GM19463 (cell line): Measurements from ENCODE around the gene ABHD11.
"Not testable (repeated sequence)": the region's sequence is repeated elsewhere in the genome, so short reads cannot be mapped to it uniquely, and the experiment has no call there.

Source experiments
- ATAC-seq: cut with Tn5 transposase; IDR thresholded peaks from one replicate; pipeline ENCODE4 v1.9.1; 2021; ENCODE audit warnings: mild to moderate bottlenecking, moderate library complexity; ENCODE audit not compliant: unreplicated experiment

ABHD11 gene

DNA sequence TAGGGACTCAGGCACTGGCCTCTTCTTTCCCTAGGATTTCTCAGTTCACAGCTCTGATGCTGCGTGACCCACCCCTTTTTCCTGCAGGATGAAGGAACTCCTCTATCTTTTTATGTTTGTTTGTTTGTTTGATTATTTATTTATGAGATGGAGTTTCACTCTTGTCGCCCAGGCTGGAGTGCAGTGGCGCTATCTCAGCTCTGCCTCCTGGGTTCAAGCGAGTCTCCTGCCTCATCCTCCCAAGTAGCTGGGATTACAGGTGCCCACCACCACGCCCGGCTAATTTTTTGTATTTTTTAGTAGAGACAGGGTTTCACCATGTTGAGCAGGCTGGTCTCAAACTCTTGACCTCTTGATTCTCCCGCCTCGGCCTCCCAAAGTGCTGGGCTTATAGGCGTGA lies 18.2 kb downstream of the ABHD11 start:
- not testable (repeated sequence) for ATAC-seq

DNA sequence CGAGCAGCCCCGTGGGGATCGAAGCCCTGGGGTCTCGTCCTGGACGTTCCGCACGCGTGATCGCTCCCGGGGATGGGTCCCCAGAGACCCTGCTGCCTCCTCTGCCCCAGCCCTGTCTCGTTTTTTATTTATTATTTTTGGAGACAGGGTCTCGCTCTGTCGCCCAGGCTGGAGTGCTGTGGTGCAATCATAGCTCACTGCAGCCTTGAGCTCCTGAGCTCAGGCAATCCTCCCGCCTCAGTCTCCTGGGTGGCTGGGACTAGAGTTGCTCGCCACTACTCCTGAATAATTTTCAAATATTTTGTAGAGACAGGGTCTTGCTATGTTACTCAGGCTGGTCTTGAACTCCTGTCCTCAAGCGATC lies 18.8 kb downstream of the ABHD11 start:
- no peak for ATAC-seq

DNA sequence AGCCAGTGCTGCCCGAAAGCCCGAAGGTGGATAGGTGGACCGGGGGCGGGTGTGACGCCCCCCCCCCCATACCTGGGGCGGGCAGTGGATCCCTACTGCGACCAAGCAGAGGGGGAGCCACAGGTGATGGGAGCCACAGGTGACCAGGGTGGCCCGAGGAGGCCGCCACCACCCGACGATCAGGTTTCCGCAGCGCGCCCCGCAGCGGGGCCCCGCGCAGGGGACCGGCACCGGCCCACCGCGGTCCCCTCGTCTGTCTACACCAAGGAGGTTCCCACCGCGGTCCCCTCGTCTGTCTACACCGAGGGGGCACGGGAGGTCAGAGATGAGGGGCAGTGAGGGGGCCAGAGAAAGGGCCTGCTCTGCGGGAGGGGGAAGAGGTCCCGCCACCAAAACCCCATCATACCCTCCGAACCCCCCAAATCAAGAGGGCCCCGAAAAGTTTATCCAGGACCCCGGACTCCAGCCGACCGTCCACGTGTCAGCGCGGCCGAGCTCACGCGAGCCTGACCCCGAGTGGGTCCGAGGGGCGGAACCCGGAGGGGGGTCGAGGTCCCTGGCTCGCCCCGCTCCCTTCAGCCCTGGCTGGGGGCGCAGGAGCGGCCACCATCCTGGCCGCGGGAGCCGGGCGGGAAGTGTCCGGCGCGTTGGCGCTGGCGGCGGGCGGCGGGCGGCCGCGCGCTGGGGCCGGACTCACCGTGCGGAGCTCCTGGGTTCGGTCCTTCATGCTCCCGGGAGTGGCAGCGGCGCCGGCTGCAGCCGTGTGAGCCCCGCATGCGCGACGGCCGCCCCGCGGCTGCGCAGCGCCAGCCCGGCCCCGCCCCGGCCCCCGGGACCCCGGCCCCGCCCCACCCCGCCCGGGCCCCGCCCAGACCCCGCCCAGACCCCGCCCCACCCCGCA lies 19.4 kb downstream of the ABHD11 start, which contains the start of gene STX1A:
Gene STX1A (minus strand): TSS at position 765 of the 901 bp plus-strand sequence. CDS start 38 bp downstream, at position 727.
- ATAC-seq, result peak; percentile 67

DNA sequence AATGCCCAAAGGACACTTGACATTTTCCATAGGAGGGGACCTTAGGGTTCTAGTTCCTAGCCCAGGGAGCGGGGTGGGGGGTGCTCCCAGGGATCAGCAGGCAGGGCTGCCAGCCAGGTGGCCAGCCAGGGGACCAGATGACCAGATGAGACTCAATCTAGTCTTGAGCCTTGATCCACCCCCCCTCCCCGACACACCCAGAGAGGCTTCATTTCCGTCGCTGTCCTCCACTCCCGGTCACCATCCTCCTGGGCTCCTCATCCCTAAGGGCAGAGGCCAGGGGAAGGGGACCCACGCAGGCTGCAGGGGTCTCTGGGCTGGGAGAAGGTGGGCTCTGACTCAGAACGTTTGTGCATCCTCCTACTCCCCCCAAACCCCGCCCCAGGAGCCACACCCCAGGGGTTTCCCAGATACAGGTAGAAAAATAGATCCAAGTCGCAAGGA lies 20.1 kb downstream of the ABHD11 start:
- no peak for ATAC-seq

DNA sequence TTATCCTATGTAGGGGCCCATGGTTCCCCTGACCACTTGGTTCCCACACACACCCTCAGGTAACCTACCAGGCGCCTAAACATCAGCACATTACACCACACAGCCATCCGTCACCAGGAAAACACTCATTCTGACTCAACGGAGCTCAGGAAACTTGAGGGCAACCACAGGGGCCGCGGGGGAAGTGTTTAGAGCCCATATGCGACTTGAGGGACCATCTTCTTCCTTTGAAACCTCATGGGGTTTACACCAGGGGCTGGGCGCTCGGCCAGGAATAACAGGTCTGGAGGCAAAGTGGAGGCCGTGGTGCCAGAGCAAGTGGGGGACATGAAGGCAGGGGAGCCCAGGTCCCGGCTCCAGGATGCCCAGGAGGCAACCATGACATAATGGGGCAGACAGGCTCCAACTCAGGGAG lies 20.6 kb downstream of the ABHD11 start:
- ATAC-seq, result no peak

DNA sequence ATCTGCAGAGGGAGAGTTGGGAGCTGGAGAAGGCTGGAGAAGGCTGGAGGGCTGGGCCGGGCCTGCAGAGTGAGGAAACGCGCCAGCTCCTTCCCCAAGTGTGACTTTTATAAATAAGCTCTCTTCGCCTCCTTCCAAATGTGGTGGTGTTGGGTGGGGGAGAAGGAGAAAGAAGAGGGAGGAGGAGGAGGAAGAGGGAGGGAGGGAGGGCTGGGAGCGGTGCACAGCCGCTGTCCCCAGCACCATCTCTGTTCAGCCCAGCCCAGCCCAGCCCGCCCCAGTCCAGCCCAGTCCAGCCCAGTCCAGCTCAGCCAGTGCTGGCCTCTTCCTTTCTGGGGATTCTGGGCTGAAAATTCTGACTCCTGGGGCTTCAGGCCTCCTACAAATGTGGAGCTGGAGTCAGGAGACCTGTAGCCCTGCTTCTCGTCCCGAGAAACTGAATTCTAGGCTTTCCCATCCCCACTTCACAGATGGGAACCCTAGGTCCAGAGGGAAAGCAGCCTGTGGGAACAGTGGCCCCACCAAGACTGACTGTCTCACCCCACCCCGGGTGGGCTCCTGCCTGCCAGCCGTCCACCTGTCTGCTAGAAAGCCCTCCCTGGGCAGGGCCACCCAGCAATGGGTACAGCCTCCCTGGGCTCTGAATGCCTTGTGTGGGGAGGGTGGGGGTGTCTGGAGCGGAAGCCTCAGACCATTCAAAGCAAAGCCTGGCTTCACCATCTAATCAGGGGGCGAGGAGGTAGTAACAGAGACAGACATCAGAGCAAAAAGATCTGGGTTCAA lies 21.4 kb downstream of the ABHD11 start:
- no peak for ATAC-seq

DNA sequence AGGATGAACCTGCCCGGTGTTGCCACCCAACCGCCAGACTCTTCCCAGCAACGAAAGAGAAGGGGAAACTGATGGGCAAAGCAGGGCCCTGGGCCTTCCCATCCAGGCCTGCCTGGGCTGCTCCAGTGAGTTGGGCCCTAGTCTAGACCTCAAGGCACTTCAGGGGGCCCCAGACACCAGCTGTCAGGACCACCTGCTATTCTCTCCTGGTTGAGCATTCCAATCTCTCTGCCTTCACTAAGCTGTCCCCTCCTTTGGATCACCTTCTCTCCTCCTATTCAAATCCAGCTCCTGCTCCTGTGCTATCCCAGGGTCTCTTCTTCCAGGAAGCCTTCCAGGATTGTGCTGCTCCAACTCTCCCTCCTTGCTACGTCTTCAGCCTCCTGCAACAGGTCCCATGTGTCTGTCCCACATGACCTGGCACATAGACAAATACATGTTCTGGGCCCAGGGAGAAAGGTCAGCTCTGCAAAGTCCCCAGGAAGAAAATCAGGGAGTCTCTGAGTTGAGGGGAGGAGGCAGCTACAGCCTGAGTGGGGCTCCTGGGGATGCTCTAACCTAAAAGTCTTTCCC lies 22.2 kb downstream of the ABHD11 start:
- no peak for ATAC-seq

DNA sequence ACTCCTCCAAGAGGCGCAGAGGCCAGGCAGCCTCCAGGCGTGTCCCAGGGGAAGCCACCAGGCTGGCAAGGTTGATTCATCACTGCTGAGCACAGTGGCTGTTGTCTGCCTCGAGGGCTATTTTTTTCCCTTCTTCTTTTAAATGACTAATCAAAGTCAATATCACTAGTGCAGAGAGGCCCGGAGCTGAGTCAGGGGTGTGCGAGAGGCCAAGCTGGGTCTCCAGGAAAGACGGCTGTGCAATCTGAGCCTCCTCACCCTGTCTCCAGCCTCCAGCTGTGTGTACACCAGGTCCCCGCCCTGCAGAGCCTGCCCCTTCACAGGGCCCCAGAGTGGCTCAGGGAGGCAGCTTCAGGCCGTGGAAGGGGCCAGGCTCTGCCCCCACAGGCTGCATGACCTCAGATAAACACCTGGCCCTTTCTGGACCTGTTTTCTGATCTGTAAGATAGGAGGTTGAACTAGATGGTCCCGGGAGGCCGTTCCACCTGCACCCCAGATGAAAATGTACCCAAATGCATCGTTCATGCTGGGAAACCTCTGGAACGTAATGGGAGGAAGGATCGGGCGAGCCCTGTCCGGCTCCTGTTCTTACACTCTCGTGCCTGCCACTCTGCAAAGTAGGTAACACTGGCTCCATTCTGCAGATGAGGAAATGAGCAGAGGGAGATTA lies 22.8 kb downstream of the ABHD11 start:
- ATAC-seq, result peak; percentile 45

DNA sequence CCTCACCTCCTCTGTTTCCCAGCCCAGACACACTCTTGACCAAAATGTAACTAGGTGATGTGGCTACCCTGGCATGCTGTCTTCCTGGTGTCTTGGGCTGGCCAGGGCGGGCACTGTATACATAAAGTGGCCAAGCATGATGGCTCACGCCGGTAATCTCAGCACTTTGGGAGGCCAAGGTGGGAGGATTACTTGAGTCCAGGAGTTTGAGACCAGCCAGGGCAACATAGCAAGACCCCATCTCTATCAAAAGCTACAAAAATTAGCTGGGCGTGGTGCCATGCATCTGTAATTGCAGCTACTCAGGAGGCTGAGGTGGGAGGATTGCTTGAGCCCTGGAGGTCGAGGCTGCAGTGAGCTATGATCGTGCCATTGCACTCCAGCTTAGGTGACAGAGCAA lies 25.3 kb downstream of the ABHD11 start:
- ATAC-seq, result not testable (repeated sequence)

DNA sequence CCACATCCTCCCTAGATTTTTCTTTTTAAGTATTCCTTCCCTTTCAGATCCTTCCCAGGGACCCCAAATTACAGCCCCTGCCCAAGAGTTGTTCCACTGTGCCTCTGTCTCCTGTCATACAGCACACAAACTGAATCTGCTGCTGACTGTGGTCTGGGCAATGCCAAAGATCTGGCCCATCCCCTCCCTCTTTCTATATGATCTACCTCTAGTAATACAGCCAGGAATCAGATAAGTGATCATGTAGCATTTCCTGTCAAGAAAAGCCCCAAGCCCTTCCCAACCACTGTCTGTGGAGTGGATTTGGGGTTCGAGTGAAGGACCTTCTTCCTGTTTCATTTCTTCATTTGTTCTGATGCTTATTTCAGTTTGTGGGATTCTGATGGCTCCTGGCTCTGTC lies 25.8 kb downstream of the ABHD11 start:
- ATAC-seq, result no peak

DNA sequence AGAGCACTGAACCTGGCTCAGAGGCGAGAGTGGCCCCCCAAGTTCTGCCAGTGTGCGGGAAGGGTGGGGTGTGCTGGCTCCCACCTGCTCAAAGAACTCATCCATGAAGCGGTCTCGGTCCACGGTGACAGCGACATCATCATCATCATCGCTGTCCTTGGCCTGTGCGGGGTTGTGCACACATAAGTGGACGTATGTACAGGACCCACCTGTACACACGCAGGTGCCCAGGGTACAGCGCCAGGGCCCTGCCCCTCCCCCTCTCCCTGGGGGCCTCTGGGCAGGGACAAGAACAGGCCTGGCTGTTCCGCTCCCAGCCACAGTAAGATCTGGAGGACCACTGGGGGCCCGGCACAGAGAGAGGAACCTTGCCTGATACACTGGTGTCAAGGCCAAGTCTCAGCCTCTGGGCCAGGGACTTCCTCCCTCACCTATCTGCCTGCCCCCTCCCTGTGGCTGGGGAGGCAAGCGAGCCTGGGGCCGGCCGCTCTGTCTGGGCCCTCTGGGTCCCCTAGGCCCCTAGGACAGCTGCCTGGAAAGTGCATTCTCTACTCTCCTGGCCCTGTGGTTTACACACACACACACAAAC lies 29.5 kb downstream of the ABHD11 start:
- ATAC-seq, result no peak

DNA sequence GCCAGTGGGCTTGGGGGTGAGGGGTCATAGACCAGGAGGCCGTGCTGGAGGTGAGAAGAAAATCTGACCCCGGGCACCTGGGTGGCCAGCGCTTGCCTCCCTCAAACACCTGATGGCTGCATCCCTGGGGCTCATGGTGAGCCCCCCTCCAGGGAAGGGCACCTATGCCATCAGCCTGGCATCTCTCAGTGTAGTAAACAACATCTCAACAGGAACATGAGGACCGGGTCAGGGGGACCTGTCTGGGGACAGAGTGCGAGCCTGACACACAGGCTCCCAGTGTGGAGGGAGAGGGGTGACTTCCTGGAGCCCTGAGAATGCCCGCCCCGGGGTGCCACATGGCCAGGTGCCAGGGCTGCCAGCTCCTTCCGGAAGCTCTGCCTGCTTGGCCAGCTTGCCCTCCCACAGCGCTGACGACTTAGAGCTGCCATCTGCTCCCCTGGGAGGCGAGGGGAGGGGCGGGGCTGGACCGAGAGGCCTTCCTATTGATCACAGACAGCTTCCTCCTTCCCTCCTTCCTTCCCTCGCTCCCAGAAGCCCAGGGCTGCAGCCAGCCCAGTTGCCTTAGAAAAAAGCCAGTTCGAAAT lies 31.5 kb downstream of the ABHD11 start:
- no peak for ATAC-seq

DNA sequence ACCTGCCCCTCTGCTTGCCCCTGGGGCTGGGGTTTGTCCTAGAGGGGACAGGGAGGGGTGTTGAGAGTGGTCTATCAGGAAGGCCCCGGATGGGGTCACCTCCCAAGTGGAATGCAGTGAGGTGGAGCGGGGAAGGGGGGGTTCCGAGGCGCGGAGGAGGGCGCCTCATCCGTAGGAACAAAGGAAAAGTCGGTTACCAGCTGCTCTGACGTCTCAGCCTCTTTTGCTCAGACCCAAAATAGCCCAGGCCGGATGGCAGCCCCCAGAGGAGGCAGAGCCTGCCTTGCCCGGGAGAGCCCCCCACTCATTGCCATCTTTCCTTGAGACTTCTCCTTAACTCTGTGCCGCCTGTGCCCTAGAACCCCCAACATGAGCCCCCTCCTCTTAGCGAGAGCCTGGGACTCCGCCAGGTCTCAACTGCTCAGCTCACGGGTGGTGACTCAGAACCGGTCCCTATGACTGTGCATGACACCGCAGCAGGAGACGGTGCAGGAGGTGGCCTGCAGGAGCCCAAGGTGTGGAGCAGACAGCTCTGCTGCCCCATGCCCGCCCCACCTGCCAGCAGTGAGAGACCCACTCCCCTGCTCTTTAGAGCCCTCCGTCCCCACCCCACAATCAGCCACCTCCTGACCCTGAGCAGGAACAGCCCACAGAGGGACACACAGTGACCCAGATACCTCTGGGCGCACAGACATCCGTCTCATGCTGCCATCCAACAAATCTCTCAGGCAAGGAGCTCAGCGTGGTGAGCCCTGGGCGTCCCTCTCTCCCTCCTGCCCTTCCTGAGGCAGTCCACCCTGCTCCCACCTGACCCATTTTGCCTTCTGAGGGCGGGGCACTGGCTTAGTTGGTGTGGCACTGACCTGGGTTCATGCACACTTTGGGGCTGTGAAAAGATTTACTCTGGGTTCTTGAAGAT lies 32.2 kb downstream of the ABHD11 start:
- ATAC-seq, result no peak

DNA sequence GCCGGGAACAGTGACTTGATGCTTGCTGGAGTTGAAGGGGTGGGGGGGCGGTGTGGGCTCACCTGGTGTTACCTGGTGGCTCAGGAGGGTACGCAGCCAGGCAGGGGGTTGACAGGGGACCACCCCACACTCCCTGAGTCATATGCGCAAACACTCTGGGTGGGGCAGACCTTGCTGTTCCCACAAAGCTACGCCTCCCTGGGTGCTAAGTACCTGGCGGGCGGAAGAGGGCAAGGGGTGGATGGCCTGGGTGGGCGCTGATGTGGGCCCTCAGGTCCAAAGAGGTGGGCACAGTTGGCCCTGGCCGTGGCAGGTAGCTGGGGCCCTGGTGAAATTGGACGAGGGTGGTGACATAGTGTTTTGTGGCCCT lies 33.1 kb downstream of the ABHD11 start:
- ATAC-seq, result no peak

DNA sequence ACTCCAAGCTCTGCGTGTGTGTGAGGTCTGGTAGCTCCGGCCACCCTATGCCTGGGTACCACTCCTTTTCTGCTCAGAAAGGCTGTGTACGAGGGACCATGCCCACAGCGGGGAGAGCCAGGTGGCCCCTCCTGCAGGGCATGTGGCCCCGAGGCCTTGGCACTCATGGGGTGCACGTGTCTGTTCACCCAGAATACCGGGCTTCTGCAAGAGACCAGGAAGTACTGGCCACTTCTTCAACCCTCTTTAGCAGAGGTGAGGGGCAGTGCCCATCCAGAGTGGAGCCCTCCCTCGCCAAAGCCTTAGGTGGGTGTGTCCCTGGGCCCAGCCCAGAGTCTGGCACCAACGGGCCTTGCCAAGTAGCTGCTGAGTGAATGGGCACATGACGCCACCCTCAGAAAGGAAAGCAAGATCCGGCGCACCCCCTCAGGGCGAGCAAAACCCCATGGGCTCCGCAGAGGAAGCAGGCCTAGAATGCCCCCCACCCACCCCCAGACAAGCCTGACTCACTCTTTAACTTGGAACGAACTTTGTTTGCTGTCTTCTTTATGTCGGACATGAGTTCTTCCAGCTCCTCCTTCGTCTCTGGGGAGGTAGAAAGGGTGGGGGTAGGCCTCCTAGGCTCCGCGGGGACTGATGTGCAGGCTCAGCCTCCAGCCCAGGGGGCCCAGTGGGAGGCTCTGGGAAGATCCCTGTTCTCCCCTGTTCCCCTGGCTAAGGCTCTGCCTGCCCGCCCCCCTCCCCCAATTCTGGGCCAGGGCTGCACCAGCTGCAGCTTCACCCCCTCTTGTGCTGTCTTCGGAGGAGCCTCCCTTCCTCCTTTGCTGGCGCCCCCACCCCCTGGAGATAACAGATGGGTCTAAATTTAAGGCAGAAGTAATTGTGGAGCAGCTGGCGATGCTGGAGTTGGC lies 33.7 kb downstream of the ABHD11 start:
- ATAC-seq, result no peak

DNA sequence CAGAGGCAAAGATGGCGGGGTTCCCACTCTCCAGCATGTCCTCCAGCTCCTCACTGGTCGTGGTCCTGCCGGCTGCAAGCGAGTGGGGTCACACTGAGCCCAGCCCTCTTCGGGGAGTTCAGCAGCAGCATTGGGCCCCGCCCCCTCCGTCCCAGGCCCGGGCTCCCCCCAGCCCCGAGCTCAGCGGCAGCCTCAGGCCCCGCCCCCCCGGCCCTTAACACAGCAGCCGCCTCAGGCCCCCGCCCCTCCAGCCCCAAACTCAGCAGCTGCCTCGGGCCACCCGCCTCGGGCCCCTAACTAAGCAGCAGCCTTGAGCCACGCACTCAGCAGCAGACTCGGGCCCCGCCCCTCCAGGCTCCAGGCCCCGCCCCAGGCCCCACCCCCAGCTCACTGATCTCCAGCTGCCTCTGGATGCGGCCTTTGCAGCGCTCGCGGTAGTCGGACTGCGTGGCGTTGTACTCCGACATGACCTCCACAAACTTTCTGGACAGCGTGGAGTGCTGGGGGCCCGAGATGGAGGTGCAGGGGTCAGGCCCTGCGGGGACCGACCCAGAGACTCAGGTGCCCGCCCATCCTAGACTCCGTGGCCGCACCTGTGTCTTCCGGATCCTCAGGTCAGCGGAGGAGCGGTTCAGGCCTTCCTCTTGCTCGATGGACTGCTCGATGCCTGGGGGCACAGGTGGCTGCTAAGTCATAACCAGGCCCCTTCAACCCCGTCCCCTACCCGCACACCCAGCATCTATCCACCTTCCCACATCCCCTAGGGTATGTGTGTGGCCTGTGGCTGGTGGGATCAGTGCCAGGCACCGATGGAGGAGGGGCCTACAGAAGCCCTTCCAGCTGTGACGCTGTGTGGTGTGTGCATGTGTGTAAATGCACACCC lies 34.6 kb downstream of the ABHD11 start:
- ATAC-seq, result no peak

DNA sequence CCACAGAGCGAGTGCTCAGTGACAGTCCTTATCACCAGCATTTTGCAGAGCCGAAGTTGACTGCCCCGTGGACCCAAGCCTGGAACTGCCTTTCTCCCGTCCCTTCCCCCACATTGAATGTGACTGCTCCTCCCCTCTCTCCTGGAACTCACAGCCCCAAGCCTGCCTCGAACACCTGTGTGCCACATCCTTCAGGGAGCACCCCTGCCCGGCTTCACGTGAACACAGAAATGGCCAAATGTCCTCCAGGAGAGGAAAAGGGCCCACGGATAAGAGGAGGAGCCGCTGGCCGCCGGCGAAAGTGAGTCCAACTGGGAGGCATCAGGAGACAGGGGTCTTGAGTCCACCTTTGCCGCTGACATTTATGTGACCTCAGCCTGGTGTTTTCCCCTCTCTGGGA lies 35.4 kb downstream of the ABHD11 start:
- no peak for ATAC-seq
